Bronchial epithelial cell (primary cell): Measurements from ENCODE around the gene SRRM4. TPM values are rescaled to one million over a fixed set of nuclear protein-coding genes. Genes with fewer than 3 reads are reported as not detected.

ENCODE experiments used
- DNase-seq: peaks from one replicate; pipeline ENCODE4 v3.0.0-alpha.2; 2010; ENCODE audit warnings: low read depth
- FAIRE-seq: peaks from 2 replicates; lab custom pipeline; 2011; peaks lifted over from hg19 to GRCh38; lab: Jason Lieb, UNC
- H3K27me3 ChIP-seq: 2 replicates; pipeline ENCODE4 v1.5.1; 2011; ENCODE audit warnings: low read length; ENCODE audit not compliant: control insufficient read depth, insufficient read depth
- H3K36me3 ChIP-seq: 2 replicates; pipeline ENCODE4 v1.5.1; 2011; ENCODE audit warnings: low read length; ENCODE audit not compliant: control insufficient read depth, insufficient read depth
- H3K4me3 ChIP-seq: 2 replicates; pipeline ENCODE4 v1.5.1; 2011; ENCODE audit warnings: mild to moderate bottlenecking, low read depth, low read length, control low read depth
- CTCF ChIP-seq: IDR thresholded peaks from 2 replicates; pipeline ENCODE4 v1.5.1; 2011; ENCODE audit warnings: mild to moderate bottlenecking, moderate library complexity, low read length, control low read depth, inconsistent platforms; ENCODE audit not compliant: insufficient read depth, severe bottlenecking
- total RNA-seq: library from RNA; depleted of rRNA; stranded (reverse); fragments of >200 nt; gene quantifications from 2 replicates; pipeline ENCODE4 v1.2.1, GENCODE V29; 2014

SRRM4 gene
- total RNA-seq, 1 donor from 2014 or later = not detected

GRCh38 chr12:118960865-118961264 lies 20.5 kb upstream of the SRRM4 start:
- FAIRE-seq = no peak
- Histone ChIP-seq H3K36me3 (no peaks in the 10 kb centered on the region), H3K27me3 (no peaks in the 10 kb centered on the region), H3K4me3 (no peak overlapping the region)
- no peak for DNase-seq
- no peak for TF ChIP-seq CTCF

- FAIRE-seq = no peak
- no peak for DNase-seq
- H3K27me3 ChIP-seq = no peaks in the 10 kb centered on the region
- no peak for TF ChIP-seq CTCF
- H3K36me3 ChIP-seq = no peaks in the 10 kb centered on the region
- H3K4me3 ChIP-seq = no peak overlapping the region
Measured at GRCh38 chr12:118964988-118965387, 16.4 kb upstream of the SRRM4 start.

DNA sequence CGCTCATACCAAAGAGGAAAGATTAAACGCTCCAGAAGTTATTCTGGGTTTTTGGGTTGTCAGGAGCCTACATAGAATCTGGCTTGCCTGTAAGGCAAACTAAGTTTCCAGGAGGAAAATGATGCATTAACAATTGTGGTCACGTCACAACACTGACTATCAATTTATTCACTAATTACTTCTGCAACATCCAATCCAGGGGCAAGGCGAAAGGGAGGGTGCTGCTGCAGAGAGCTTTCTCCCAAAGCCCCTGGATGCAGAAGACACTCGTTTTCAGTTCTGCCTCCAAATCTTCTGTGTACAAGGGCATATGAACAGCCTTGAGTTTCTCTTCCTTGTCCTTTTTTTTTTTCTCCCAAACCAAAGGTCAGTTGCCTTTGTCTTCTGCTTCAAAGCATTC lies 10.5 kb upstream of the SRRM4 start:
- Histone ChIP-seq H3K27me3 (no peaks in the 10 kb centered on the region), H3K36me3 (no peaks in the 10 kb centered on the region), H3K4me3 (no peak overlapping the region)
- no peak for TF ChIP-seq CTCF
- no peak for DNase-seq
- no peak for FAIRE-seq

DNA sequence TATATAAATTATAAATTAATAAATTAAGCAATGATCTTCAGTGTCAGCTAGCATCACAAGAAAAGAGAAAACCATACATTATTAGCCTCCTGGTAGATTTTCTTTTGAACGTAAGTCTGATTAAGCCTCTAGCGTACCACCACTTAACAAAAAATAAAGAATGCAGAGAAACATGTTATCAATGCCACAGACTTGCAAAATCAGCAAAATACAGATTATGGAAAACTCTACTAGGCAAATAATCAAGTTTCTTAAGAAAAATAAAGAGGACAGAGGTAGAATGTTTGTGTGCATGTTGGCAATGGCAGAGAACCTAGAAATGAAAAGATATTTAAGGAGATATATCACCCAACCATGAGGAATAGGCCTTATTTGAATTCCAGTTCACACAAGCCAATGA lies 8.4 kb upstream of the SRRM4 start:
- H3K36me3 ChIP-seq = no peaks in the 10 kb centered on the region
- FAIRE-seq (no peak), DNase-seq (no peak)
- no peaks in the 10 kb centered on the region for H3K27me3 ChIP-seq
- no peak overlapping the region for H3K4me3 ChIP-seq
- no peak for TF ChIP-seq CTCF

DNA sequence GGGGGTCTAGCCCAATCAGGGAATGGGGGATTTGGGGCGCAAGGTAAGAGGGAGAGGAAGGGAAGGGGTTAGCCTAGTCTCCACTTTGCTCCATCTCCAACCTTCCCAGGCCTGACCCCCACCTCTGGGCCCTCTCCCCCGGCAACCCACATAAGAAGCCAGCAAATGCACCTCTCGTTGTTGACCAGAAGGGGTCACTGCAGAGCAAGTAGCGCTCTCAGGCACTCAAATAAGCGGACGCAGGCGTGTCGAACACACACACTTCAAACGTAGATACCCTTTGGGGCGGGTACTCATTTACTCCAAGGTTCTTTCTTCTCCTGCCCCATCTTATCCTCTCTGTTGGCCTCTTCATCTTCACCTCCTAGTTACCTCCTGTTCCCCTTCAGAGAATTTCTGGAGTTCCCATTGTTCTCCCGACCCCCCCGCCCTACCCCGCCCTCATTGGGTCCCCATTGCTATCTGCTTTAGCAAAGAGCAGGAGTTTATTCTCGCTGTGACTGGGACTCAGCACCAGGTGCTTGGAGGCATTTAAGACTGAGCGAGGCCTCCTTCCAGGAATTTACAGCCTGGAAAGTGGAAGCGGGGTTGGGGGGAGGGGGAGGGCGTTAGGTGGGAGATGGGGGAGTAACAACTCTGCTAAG lies 1.5 kb upstream of the SRRM4 start:
- TF ChIP-seq CTCF = peak; percentile 77
- DNase-seq = peak; percentile 45
- Histone ChIP-seq H3K4me3 (no peak overlapping the region), H3K27me3 (peaks cover 4% of the 10 kb centered on the region), H3K36me3 (no peaks in the 10 kb centered on the region)
- FAIRE-seq = no peak
